ENCODE measurements around the gene UNG. TPM values are rescaled to one million over a fixed set of nuclear protein-coding genes. Genes with fewer than 3 reads are reported as not detected.

UNG gene
- total and polyA plus RNA-seq, 4 donors: 7.4 to 17.6 (median 8.8) TPM

DNA sequence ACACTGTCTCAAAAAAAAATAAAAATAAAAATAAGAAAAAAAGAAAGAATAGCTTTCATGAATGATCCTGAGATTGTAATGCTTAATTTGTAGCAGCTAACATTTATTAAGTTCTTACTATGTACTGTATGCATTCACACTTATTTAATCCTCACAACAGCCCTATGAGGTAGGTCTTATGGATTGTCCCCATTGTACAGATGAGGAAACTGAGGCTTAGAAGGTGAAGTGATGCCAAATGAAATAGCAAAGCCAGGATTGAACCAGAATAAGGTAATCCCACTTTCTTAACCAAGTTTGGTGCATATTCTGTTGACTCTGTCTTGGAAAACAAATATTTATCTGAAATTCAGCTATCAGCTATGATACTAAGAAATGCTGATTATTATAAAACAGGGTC is 42.9 kb upstream of the UNG start:
- Histone ChIP-seq H3K9me3 (ENCODE audit: control insufficient read depth, low read length) (no peaks in the 10 kb centered on the region), H3K27ac (ENCODE audit: low read depth in 1 of 2, low read length in 2 of 2) (no peak overlapping the region), H3K4me1 (ENCODE audit: control insufficient read depth in 1 of 2, insufficient read depth in 2 of 2, low read length in 2 of 2) (peaks cover 0 to 4% of the 10 kb centered on the region in 2 donors), H3K36me3 (ENCODE audit: control insufficient read depth in 1 of 2, insufficient read depth in 2 of 2, low read length in 1 of 2) (peaks cover 0 to 3% of the 10 kb centered on the region in 2 donors), H3K4me3 (ENCODE audit: low read length in 2 of 2) (no peak overlapping the region), H3K27me3 (ENCODE audit: control insufficient read depth in 1 of 2, insufficient read depth in 2 of 2, low read length in 1 of 2) (no peaks in the 10 kb centered on the region)
- intact Hi-C loops (cut with DNase I): loop anchor here (5.0 kb wide), 1 partner anchor 38 kb away; the partner anchor contains the start of gene ALKBH2 (in 2 of the 2)
- ATAC-seq (ENCODE audit: low FRiP score) (no peak), DNase-seq (no peak)

DNA sequence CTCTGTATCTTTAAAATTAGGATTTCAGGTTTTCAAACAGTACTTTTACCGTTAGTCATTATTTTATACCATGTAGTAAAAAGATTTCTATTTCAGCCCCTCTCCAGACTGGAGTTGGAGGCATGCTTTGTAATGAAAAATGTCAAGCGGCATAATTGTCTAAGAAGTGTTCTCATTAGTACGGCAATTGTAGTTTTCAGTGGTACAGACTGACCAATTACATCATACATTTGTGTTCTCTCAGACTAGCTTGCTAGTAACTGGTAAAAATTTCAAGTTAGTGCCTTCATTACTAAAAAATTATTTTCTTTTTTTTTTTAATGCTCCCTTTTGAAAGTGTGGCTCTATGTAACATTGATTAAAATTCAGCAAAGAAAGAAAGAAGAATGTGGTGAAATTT is 40.5 kb upstream of the UNG start:
- 81 to 82% methylated on average over 3 of the region's 3 CpGs for WGBS, 2 donors
- intact Hi-C loops (cut with DNase I): no loop called here
- H3K4me1 ChIP-seq (ENCODE audit: control insufficient read depth in 1 of 2, insufficient read depth in 2 of 2, low read length in 2 of 2): peaks cover 0 to 4% of the 10 kb centered on the region in 2 donors
- H3K27ac ChIP-seq (ENCODE audit: low read depth in 1 of 2, low read length in 2 of 2): no peak overlapping the region
- no peak overlapping the region for H3K4me3 ChIP-seq (ENCODE audit: low read length in 2 of 2)
- H3K27me3 ChIP-seq (ENCODE audit: control insufficient read depth in 1 of 2, insufficient read depth in 2 of 2, low read length in 1 of 2): no peaks in the 10 kb centered on the region
- ATAC-seq (ENCODE audit: low FRiP score) (no peak), DNase-seq (no peak)
- no peaks in the 10 kb centered on the region for H3K9me3 ChIP-seq (ENCODE audit: control insufficient read depth, low read length)
- H3K36me3 ChIP-seq (ENCODE audit: control insufficient read depth in 1 of 2, insufficient read depth in 2 of 2, low read length in 1 of 2): peaks cover 0 to 3% of the 10 kb centered on the region in 2 donors

DNA sequence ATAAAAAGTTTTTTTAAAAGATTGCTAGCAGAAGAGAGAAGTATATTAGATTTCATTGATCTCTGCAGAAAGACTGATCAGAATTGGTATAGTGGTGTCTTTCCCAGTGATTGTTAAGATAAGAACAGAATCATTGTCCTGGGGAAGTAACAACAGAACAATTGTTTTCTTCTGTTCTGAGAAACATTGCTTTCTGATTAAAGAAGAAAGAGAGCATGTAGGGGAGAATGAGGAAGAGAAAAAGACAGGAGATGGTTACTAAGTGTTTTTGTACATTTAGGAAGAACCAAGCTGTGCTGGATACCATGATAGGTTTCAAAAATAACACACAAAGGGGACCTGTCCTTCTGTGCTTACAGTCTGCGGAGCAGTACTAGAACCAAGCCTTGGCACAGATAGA is 40.0 kb upstream of the UNG start:
- Histone ChIP-seq H3K9me3 (ENCODE audit: control insufficient read depth, low read length) (no peaks in the 10 kb centered on the region), H3K27ac (ENCODE audit: low read depth in 1 of 2, low read length in 2 of 2) (no peak overlapping the region), H3K4me3 (ENCODE audit: low read length in 2 of 2) (no peak overlapping the region), H3K36me3 (ENCODE audit: control insufficient read depth in 1 of 2, insufficient read depth in 2 of 2, low read length in 1 of 2) (peaks cover 0 to 3% of the 10 kb centered on the region in 2 donors), H3K27me3 (ENCODE audit: control insufficient read depth in 1 of 2, insufficient read depth in 2 of 2, low read length in 1 of 2) (no peaks in the 10 kb centered on the region), H3K4me1 (ENCODE audit: control insufficient read depth in 1 of 2, insufficient read depth in 2 of 2, low read length in 2 of 2) (peaks cover 0 to 4% of the 10 kb centered on the region in 2 donors)
- intact Hi-C loops (cut with DNase I): no loop called here
- ATAC-seq (ENCODE audit: low FRiP score): no peak
- WGBS, 2 donors: 93 to 95% methylated on average over 1 of the region's 1 CpG
- no peak for DNase-seq

DNA sequence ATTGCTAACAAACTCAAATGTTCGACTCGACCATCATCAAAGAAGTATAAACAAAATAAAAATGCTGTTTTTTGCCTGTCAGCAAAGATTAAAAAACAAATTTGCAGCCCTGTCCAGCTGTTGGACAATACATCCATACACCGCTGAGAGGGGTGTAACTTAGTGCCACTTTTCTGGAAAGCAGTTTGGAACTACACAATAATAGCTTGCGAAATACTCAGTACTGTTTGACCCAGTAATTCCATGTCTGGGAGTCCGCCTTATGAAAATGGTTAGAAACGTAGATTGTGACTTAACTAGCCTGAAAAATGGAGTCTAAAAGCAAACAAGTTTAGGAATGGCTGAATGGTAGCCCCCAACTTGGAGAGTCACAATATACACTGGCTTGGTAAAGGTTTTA is 38.6 kb upstream of the UNG start:
- Histone ChIP-seq H3K4me3 (ENCODE audit: low read length in 2 of 2) (no peak overlapping the region), H3K4me1 (ENCODE audit: control insufficient read depth in 1 of 2, insufficient read depth in 2 of 2, low read length in 2 of 2) (no peaks in the 10 kb centered on the region), H3K36me3 (ENCODE audit: control insufficient read depth in 1 of 2, insufficient read depth in 2 of 2, low read length in 1 of 2) (peaks cover 0 to 3% of the 10 kb centered on the region in 2 donors), H3K27me3 (ENCODE audit: control insufficient read depth in 1 of 2, insufficient read depth in 2 of 2, low read length in 1 of 2) (no peaks in the 10 kb centered on the region), H3K27ac (ENCODE audit: low read depth in 1 of 2, low read length in 2 of 2) (no peak overlapping the region), H3K9me3 (ENCODE audit: control insufficient read depth, low read length) (no peaks in the 10 kb centered on the region)
- ATAC-seq (ENCODE audit: low FRiP score) (no peak), DNase-seq (no peak)
- intact Hi-C loops (cut with DNase I): no loop called here
- WGBS, 2 donors: 92 to 94% methylated on average over 6 of the region's 6 CpGs

DNA sequence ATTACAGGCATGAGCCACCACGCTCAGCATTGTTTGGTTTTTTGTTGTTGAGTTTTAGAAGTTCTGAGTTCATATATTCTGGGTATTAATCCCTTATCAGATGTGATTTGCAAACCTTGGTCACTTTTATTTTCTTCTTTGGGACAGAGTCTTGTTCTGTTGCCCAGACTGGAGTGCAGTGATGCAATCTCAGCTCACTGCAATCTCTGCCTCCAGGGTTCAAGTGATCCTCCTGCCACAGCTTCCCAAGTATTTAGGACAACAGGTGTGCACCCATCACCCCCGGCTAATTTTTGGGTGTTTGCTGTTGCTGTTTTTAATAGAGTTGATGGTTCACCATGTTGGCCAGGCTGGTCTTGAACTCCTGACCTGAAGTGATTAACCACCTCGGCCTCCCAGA is 33.3 kb upstream of the UNG start:
- Histone ChIP-seq H3K27me3 (ENCODE audit: control insufficient read depth in 1 of 2, insufficient read depth in 2 of 2, low read length in 1 of 2) (no peaks in the 10 kb centered on the region), H3K36me3 (ENCODE audit: control insufficient read depth in 1 of 2, insufficient read depth in 2 of 2, low read length in 1 of 2) (peaks cover under 1 to 8% of the 10 kb centered on the region in 2 donors), H3K27ac (ENCODE audit: low read depth in 1 of 2, low read length in 2 of 2) (no peak overlapping the region), H3K4me1 (ENCODE audit: control insufficient read depth in 1 of 2, insufficient read depth in 2 of 2, low read length in 2 of 2) (no peaks in the 10 kb centered on the region), H3K4me3 (ENCODE audit: low read length in 2 of 2) (no peak overlapping the region), H3K9me3 (ENCODE audit: control insufficient read depth, low read length) (no peaks in the 10 kb centered on the region)
- intact Hi-C loops (cut with DNase I): no loop called here
- WGBS, 2 donors: 95 to 96% methylated on average over 3 of the region's 3 CpGs
- ATAC-seq (ENCODE audit: low FRiP score) (no peak), DNase-seq (no peak)

DNA sequence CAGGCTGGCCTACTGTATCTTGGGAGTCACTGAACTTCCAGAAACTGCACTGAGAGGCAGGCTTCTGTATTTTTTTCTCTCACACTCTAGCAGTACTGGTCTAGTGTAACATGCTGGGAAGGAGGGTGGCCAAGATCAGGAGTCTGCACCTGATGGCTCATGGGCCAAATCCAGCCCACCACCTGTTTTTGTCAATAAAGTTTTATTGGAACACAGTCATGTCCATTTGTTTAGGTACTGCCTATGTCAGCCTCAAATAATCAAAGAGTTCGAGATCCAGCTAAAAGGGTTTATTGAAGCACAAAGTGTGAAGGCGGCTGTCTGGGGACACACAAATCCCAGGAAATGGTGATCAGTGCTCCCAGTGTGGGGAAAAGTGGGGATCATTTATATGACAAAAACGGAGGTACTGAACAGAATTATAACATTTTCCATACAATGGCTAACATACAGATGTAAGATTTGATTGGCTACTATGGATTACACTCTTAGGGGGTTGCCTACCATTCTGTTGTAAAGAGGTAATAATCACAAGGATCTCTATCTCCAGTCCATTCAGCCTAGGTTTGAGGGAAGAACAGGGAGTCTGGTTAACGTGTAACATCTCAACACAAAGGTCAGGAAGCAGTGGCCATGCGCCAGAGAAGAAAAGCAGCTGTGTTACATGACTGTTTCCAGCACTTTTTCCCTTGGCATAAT is 32.1 kb upstream of the UNG start:
- no peak for ATAC-seq (ENCODE audit: low FRiP score)
- no peak overlapping the region for H3K27ac ChIP-seq (ENCODE audit: low read depth in 1 of 2, low read length in 2 of 2)
- H3K9me3 ChIP-seq (ENCODE audit: control insufficient read depth, low read length): no peaks in the 10 kb centered on the region
- H3K4me3 ChIP-seq (ENCODE audit: low read length in 2 of 2): no peak overlapping the region
- DNase-seq: no peak
- 89% methylated on average over 5 of the region's 5 CpGs for WGBS, 2 donors
- no peaks in the 10 kb centered on the region for H3K27me3 ChIP-seq (ENCODE audit: control insufficient read depth in 1 of 2, insufficient read depth in 2 of 2, low read length in 1 of 2)
- H3K4me1 ChIP-seq (ENCODE audit: control insufficient read depth in 1 of 2, insufficient read depth in 2 of 2, low read length in 2 of 2): no peaks in the 10 kb centered on the region
- intact Hi-C loops (cut with DNase I): no loop called here
- peaks cover 5 to 7% of the 10 kb centered on the region in 2 donors for H3K36me3 ChIP-seq (ENCODE audit: control insufficient read depth in 1 of 2, insufficient read depth in 2 of 2, low read length in 1 of 2)

DNA sequence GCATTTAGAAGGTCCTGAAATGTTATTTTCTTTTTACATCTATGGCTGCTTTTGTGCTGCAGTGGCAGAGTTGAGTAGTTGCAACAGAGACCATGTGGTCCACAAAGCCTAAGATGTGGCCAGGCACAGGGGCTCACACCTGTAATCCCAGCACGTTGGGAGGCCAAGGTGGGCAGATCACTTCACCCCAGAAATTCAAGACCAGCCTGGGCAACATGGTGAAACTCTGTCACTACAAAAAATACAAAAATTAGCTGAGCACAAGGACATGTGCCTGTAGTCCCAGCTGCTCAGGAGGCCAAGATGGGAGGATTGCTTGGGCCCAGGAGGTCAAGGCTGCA is 31.6 kb upstream of the UNG start:
- intact Hi-C loops (cut with DNase I): no loop called here
- H3K27me3 ChIP-seq (ENCODE audit: control insufficient read depth in 1 of 2, insufficient read depth in 2 of 2, low read length in 1 of 2): no peaks in the 10 kb centered on the region
- H3K27ac ChIP-seq (ENCODE audit: low read depth in 1 of 2, low read length in 2 of 2): no peak overlapping the region
- H3K4me1 ChIP-seq (ENCODE audit: control insufficient read depth in 1 of 2, insufficient read depth in 2 of 2, low read length in 2 of 2): no peaks in the 10 kb centered on the region
- no peak overlapping the region for H3K4me3 ChIP-seq (ENCODE audit: low read length in 2 of 2)
- no peak for DNase-seq
- no peak for ATAC-seq (ENCODE audit: low FRiP score)
- no peaks in the 10 kb centered on the region for H3K9me3 ChIP-seq (ENCODE audit: control insufficient read depth, low read length)
- WGBS, 2 donors: 75 to 81% methylated on average over 1 of the region's 1 CpG
- peaks cover 5 to 7% of the 10 kb centered on the region in 2 donors for H3K36me3 ChIP-seq (ENCODE audit: control insufficient read depth in 1 of 2, insufficient read depth in 2 of 2, low read length in 1 of 2)

DNA sequence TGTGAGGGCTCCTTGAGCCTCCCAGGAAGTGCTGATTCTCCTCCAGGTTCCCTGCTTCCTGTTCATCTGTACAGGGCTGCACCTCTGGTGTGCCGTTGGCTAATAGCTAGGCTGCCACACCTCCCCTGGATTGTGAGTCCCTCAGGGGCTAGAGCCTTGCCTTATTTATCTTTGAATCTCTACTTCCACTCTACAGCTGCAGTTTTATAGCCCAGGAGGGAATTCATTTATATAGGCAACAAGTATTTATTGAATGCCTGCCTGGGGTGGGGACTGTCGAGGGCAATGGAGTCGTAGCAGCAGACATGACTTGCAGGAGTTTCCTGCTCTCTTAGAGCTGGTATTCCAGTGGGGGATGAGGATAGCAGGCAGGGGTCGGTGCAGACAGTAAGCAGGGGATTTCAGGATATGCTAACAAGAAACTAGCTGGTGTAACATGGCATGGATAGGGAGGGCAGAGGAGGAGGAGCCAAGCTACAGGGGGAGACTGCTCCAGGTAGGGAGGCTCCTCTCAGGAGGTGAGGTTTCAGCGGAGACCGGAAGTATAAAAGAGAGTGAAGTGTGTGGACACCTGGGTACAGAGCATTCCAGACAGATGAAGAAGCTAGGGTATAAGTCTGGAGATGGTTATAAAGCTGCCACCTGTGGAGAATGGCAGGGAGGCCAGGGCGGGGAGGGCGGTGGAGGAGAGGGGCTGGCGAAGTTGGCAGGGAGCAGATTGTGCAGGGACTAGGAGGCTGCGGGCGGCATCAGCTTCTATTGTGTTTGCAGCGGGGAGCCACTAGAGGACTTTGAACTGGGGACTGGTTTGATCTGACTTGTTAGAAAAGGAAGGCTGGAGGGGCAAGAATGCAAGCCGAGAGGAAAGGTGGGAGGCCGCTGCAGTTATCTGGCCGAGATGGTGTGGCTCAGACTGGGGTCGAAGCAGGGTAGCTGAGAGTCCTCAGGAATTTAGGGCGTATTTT is 27.8 kb upstream of the UNG start:
- ATAC-seq (ENCODE audit: low FRiP score): no peak
- intact Hi-C loops (cut with DNase I): no loop called here

DNA sequence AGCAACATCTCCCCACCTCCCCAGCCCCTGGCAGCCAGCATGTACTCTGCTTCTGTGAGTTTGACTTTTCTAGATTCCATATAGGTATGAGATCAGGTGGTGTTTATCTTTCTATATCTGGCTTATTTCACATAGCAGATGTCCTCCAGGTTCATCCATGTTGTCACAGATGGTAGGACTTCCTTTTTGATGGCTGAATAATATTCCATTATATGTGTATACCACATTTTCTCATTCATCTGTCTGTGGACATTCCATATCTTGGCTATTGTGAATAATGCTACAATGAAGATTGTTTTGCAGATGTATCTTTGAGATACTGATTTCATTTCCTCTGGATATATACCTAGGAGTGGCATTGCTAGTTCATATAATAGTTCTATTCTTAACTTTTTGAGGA is 22.5 kb upstream of the UNG start:
- Histone ChIP-seq H3K9me3 (ENCODE audit: control insufficient read depth, low read length) (no peaks in the 10 kb centered on the region), H3K27ac (ENCODE audit: low read depth in 1 of 2, low read length in 2 of 2) (no peak overlapping the region), H3K36me3 (ENCODE audit: control insufficient read depth in 1 of 2, insufficient read depth in 2 of 2, low read length in 1 of 2) (peaks cover 0 to 4% of the 10 kb centered on the region in 2 donors), H3K27me3 (ENCODE audit: control insufficient read depth in 1 of 2, insufficient read depth in 2 of 2, low read length in 1 of 2) (no peaks in the 10 kb centered on the region), H3K4me3 (ENCODE audit: low read length in 2 of 2) (no peak overlapping the region), H3K4me1 (ENCODE audit: control insufficient read depth in 1 of 2, insufficient read depth in 2 of 2, low read length in 2 of 2) (no peaks in the 10 kb centered on the region)
- intact Hi-C loops (cut with DNase I): no loop called here
- ATAC-seq (ENCODE audit: low FRiP score): no peak
- no peak for DNase-seq

More for the DNA sequence above, 27.8 kb upstream of the UNG start:
- no peaks in the 10 kb centered on the region for H3K27me3 ChIP-seq (ENCODE audit: control insufficient read depth in 1 of 2, insufficient read depth in 2 of 2, low read length in 1 of 2)
- H3K27ac ChIP-seq (ENCODE audit: low read depth in 1 of 2, low read length in 2 of 2): no peak overlapping the region
- 66 to 74% methylated on average over 17 of the region's 17 CpGs for WGBS, 2 donors
- no peak overlapping the region for H3K4me3 ChIP-seq (ENCODE audit: low read length in 2 of 2)
- peaks cover 5 to 8% of the 10 kb centered on the region in 2 donors for H3K36me3 ChIP-seq (ENCODE audit: control insufficient read depth in 1 of 2, insufficient read depth in 2 of 2, low read length in 1 of 2)
- no peak for DNase-seq
- no peaks in the 10 kb centered on the region for H3K4me1 ChIP-seq (ENCODE audit: control insufficient read depth in 1 of 2, insufficient read depth in 2 of 2, low read length in 2 of 2)
- H3K9me3 ChIP-seq (ENCODE audit: control insufficient read depth, low read length): no peaks in the 10 kb centered on the region

All from aorta (tissue), 5 donors.